Ovary (tissue), 9 donors: ENCODE results near the gene OLAH. TPM values are rescaled to one million over a fixed set of nuclear protein-coding genes. Genes with fewer than 3 reads are reported as not detected.

Source experiments
- DNase-seq, 5 donors: peaks; one replicate each; pipeline ENCODE4 v3.0.0-alpha.2; 2019 to 2020
- H3K27ac ChIP-seq, 2 donors: fragments of 200-600 bp; one replicate each; pipeline versions ENCODE4 v1.5.1 to v1.8.0; 2019 to 2022
- H3K27me3 ChIP-seq: fragments of 200-600 bp; one replicate; pipeline ENCODE4 v1.8.0; 2022
- H3K36me3 ChIP-seq: fragments of 200-600 bp; sonication (generic); one replicate; pipeline ENCODE4 v1.5.1; 2019
- H3K4me1 ChIP-seq: one replicate; pipeline ENCODE4 v1.8.1; 2013; ENCODE audit warnings: mild to moderate bottlenecking, moderate library complexity; ENCODE audit not compliant: insufficient read depth
- H3K4me3 ChIP-seq: fragments of 200-600 bp; sonication (generic); one replicate; pipeline ENCODE4 v1.5.1; 2017
- H3K9me3 ChIP-seq, 2 donors: fragments of 200-600 bp in 1 of 2; sonication (generic) in 1 of 2; one replicate each; pipeline versions ENCODE4 v1.5.1 to v1.8.1; 2013 to 2019; ENCODE audit warnings: mild to moderate bottlenecking in 1 of 2, moderate library complexity in 1 of 2
- EP300 ChIP-seq: sonication (generic); formaldehyde crosslinking; IDR thresholded peaks from one replicate; pipeline ENCODE4 v1.6.1; 2017; ENCODE audit warnings: antibody characterized with exemption
- POLR2A ChIP-seq: fragments of 450-650 bp; IDR thresholded peaks from one replicate; pipeline ENCODE4 v1.6.1; 2017; ENCODE audit warnings: antibody characterized with exemption, mild to moderate bottlenecking, moderate library complexity
- WGBS, 3 donors: extraction: QIAGEN DNeasy Blood & Tissue Kit in 1 of 3; methylation state at CpG; one replicate each; pipeline versions ENCODE4 v1.1.5 to v1.1.7; 2013 to 2017; 5-methylcytosine and 5-hydroxymethylcytosine counted together
- intact Hi-C, 4 donors: fragments of 100-400 bp; cut with DNase I; formaldehyde crosslinking; loops; one replicate each; pipeline versions ENCODE4 v1.11.0 to v1.15.1; 2022 to 2023
- polyA plus RNA-seq, 2 donors: library from polyadenylated mRNA; stranded (reverse); fragments of 200-250 nt in 1 of 2; fragments of 350-450 nt in 1 of 2; fragmentation: Illumina TruSeq in 1 of 2; extraction: RNeasy Lipid Tissue Mini Kit (QIAGEN cat#74804) in 1 of 2; gene quantifications; one replicate each; pipeline ENCODE4 v1.2.3, GENCODE V29; 2013 to 2014
- total RNA-seq, 7 donors: library from RNA; depleted of rRNA in 2 of 7; stranded (reverse); fragments of >200 nt in 2 of 7; fragmentation: NEBNext Ultra II Directional in 3 of 7; extraction: Animal tissue kit (Norgen Biotek cat#: 25700) in 3 of 7; gene quantifications; one replicate each; pipeline versions ENCODE4 v1.1.0 to v1.2.4, GENCODE V29; 2016 to 2023
- TF ChIP-seq, protein P1 (sequence below), 3 donors: fragments of 450-650 bp in 2 of 3; fragments of 200-600 bp in 1 of 3; IDR thresholded peaks; one replicate each; pipeline versions ENCODE4 v1.5.1 to v1.8.0; 2016 to 2022; ENCODE audit warnings: antibody characterized with exemption in 3 of 3, mild to moderate bottlenecking in 1 of 3
- donor health status: DM: no; HTN: no; CAD: no; lungs with moderate emphysema.
- donor health status: DM: no; HTN: no; CAD: no.
- donor health status: Bipolar disorder and iron deficiency.
- donor health status: DM: yes; HTN: yes; CAD: no.
- donor health status: DM: no; HTN: no; CAD: no.
- donor health status: DM: yes; HTN: yes; CAD: no.

The OLAH gene
- total and polyA plus RNA-seq, 9 donors = 0.23 to 0.48 (median 0.40) TPM; not detected in 6

- TF ChIP-seq EP300 (no peak), POLR2A (no peak)
- TF ChIP-seq, protein P1, sequence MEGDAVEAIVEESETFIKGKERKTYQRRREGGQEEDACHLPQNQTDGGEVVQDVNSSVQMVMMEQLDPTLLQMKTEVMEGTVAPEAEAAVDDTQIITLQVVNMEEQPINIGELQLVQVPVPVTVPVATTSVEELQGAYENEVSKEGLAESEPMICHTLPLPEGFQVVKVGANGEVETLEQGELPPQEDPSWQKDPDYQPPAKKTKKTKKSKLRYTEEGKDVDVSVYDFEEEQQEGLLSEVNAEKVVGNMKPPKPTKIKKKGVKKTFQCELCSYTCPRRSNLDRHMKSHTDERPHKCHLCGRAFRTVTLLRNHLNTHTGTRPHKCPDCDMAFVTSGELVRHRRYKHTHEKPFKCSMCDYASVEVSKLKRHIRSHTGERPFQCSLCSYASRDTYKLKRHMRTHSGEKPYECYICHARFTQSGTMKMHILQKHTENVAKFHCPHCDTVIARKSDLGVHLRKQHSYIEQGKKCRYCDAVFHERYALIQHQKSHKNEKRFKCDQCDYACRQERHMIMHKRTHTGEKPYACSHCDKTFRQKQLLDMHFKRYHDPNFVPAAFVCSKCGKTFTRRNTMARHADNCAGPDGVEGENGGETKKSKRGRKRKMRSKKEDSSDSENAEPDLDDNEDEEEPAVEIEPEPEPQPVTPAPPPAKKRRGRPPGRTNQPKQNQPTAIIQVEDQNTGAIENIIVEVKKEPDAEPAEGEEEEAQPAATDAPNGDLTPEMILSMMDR (IDR thresholded peaks at IDR 0.05) = no peak
- no peak for DNase-seq
- Histone ChIP-seq H3K27me3 (no peaks in the 10 kb centered on the region), H3K4me3 (peak overlapping the region; percentile 72), H3K36me3 (no peaks in the 10 kb centered on the region), H3K4me1 (peaks cover 9% of the 10 kb centered on the region), H3K9me3 (no peaks in the 10 kb centered on the region), H3K27ac (peak overlapping the region; percentile 88 to 94)
- 0 to 1% (median 0%) methylated on average over 11 of the region's 11 CpGs for WGBS, 3 donors
- intact Hi-C loops = loop anchor here in 2 of 4 donors (10.0 kb wide), 3 partner anchors 68 to 262 kb away; partner anchors contain the start of genes CDNF (in 1 of the 2), DCLRE1C (in 1 of the 2), HSPA14 (in 1 of the 2) and MEIG1 (in 1 of the 2)
Observed at GRCh38 chr10:15096661-15097010, 52.9 kb downstream of the OLAH start.

DNA sequence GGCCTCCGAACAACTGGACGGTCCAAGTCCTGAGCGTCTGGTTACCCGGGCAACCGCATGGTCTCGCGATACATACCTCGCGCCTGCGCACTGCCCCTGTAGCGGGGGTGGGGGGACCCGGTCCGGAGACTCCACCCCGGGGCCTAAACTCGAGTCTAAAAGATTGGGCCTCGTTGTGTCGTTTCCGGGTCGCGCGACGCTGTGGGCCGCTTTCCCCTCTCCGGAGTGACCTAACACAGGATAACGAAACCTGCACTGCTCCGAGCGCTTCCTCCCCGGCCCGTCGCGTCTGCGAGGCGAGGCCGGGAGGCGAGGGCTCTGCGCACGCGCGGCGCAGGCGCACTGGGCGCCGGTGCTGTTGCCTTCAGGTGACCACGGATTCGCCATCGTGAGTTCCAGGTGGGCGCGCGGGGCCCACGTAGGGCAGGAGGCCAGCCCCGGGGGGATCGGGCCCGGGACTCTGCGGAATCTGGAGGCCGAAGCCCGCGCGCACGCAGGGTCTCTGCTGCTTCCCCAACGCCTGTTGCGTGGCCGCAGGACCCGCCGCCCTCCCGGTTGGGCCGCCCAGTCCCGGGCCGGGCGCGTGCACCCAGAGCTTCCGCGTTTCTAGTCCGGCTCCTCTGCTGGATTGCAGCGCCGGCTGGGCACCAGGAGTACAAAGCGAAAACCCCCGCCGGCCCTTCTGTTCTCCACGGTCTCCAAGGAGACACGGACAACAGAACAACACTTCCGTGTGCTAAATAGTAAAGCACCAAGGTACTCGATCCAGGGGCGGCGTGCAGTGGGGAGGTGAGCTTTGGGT lies 53.5 kb downstream of the OLAH start, which contains the start of gene RPP38:
Gene RPP38 (plus strand): TSS at position 345 of the 802 bp plus-strand sequence. CDS start 5,960 bp downstream, outside the sequence.
- Histone ChIP-seq H3K4me3 (peak within 1 kb of the TSS; percentile 72), H3K9me3 (no peaks in the 10 kb centered on the region), H3K27ac (peak within 1 kb of the TSS; percentile 88 to 94), H3K4me1 (peaks cover 9% of the 10 kb centered on the region), H3K36me3 (no peaks in the 10 kb centered on the region), H3K27me3 (no peaks in the 10 kb centered on the region)
- 0 to 1% (median 1%) methylated on average over 71 to 84 of the region's 84 CpGs for WGBS, 3 donors
- DNase-seq = peak; percentile 97 to 99 (median 99)
- intact Hi-C loops = loop anchor here in 2 of 4 donors (10.0 kb wide), 3 partner anchors 68 to 262 kb away; partner anchors contain the start of genes CDNF (in 1 of the 2), DCLRE1C (in 1 of the 2), HSPA14 (in 1 of the 2) and MEIG1 (in 1 of the 2)
- TF ChIP-seq POLR2A = peak; percentile 43
- TF ChIP-seq, protein P1 (IDR thresholded peaks at IDR 0.05) = no peak

DNA sequence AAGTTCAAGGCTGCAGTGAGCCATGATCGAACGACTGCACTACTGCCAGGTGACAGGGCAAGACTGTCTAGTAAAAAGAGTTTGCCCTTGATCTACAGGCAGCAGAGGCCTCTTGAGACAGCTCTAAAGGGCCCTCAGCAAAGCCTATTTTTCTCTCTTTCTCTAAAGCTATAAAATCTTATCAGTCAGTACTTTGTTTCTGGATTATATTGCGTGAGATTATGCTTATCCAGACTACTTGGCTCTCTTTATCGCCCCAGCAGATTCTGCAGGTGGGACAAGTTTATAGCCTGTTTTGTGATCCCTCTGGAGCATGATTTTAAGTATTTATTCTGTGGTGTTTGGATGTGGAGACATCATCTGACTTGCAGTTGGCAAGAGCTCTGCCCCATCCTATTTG lies 56.1 kb downstream of the OLAH start:
- H3K27ac ChIP-seq = no peak overlapping the region
- no peaks in the 10 kb centered on the region for H3K36me3 ChIP-seq
- TF ChIP-seq POLR2A (no peak), EP300 (no peak)
- TF ChIP-seq, protein P1 (IDR thresholded peaks at IDR 0.05) = no peak
- DNase-seq = no peak
- no peaks in the 10 kb centered on the region for H3K9me3 ChIP-seq
- H3K27me3 ChIP-seq = no peaks in the 10 kb centered on the region
- WGBS, 3 donors = 44 to 55% (median 54%) methylated on average over 4 of the region's 4 CpGs
- intact Hi-C loops = loop anchor here in 2 of 4 donors (10.0 kb wide), 3 partner anchors 65 to 265 kb away; partner anchors contain the start of genes CDNF (in 1 of the 2), DCLRE1C (in 1 of the 2), HSPA14 (in 1 of the 2) and MEIG1 (in 1 of the 2)
- peaks cover 9% of the 10 kb centered on the region for H3K4me1 ChIP-seq
- no peak overlapping the region for H3K4me3 ChIP-seq

DNA sequence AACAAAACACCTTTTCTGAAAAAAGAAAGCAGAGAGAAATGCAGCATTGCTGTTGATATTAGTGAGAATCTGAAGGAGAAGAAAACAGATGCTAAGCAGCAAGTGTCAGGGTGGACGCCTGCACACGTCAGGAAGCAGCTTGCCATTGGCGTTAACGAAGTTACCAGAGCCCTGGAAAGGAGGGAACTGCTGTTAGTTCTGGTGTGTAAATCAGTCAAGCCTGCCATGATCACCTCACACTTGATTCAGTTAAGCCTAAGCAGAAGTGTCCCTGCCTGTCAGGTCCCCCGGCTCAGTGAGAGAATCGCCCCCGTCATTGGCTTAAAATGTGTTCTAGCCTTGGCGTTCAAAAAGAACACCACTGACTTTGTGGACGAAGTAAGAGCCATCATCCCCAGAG lies 59.8 kb downstream of the OLAH start:
- no peaks in the 10 kb centered on the region for H3K9me3 ChIP-seq
- H3K27ac ChIP-seq = no peak overlapping the region
- no peak for DNase-seq
- 80 to 84% (median 83%) methylated on average over 9 of the region's 9 CpGs for WGBS, 3 donors
- no peak for TF ChIP-seq EP300
- no peak for TF ChIP-seq POLR2A
- TF ChIP-seq, protein P1 (IDR thresholded peaks at IDR 0.05) = no peak
- no peak overlapping the region for H3K4me3 ChIP-seq
- H3K27me3 ChIP-seq = no peaks in the 10 kb centered on the region
- peaks cover 1% of the 10 kb centered on the region for H3K4me1 ChIP-seq
- intact Hi-C loops = no loop called here
- no peaks in the 10 kb centered on the region for H3K36me3 ChIP-seq
